Lower leg skin (tissue), 3 donors: ENCODE results near the gene SBF1.

ENCODE experiments used
- CTCF ChIP-seq, 3 donors: fragments of 450-650 bp; IDR thresholded peaks; one replicate each; pipeline ENCODE4 v1.5.1; 2016; ENCODE audit warnings: antibody characterized with exemption in 3 of 3, mild to moderate bottlenecking in 3 of 3, moderate library complexity in 2 of 3
- POLR2A ChIP-seq, 2 donors: fragments of 450-650 bp; IDR thresholded peaks; one replicate each; pipeline ENCODE4 v1.6.1; 2016 to 2017; ENCODE audit warnings: antibody characterized with exemption in 2 of 2, mild to moderate bottlenecking in 1 of 2, moderate library complexity in 1 of 2

GRCh38 chr22:50520826-50521453, 46.1 kb upstream of the SBF1 start:
- TF ChIP-seq CTCF (IDR thresholded peaks at IDR 0.05) (no peak), POLR2A (IDR thresholded peaks at IDR 0.05) (no peak)
